G401.6 (cell line): Measurements from ENCODE around the gene SIL1.
"Not testable (repeated sequence)": the region's sequence is repeated elsewhere in the genome, so short reads cannot be mapped to it uniquely, and the experiment has no call there.

Experiments used
- FAIRE-seq: peaks from 2 replicates; lab custom pipeline; 2012; peaks lifted over from hg19 to GRCh38; lab: Jason Lieb, UNC

SIL1 gene

GRCh38 chr5:139064613-139065012, 133.6 kb downstream of the SIL1 start:
- FAIRE-seq, result no peak

DNA sequence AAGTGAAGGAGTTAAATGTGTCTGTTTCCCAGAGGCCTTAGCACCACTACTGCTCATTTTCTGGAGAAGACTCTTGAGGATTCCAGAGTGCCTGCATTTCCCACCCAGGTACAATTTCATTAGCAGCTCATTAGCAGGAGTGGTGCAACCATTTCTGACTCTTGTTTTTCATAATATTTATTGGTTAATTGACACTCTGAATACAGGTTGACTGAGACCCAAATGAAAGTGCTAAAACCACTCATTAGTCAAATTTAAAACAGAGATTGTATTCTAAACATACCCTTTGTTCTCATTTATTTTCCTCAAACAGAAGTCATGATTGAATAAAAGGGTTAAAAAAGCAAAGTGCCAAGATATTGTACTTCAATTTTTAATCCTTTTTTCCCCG, 134.5 kb downstream of the SIL1 start:
- FAIRE-seq, result no peak

- no peak for FAIRE-seq
These were observed 135.1 kb downstream of the SIL1 start for GRCh38 chr5:139062910-139063663.

- FAIRE-seq, result no peak
These were observed 136.3 kb downstream of the SIL1 start for GRCh38 chr5:139061856-139062255.

DNA sequence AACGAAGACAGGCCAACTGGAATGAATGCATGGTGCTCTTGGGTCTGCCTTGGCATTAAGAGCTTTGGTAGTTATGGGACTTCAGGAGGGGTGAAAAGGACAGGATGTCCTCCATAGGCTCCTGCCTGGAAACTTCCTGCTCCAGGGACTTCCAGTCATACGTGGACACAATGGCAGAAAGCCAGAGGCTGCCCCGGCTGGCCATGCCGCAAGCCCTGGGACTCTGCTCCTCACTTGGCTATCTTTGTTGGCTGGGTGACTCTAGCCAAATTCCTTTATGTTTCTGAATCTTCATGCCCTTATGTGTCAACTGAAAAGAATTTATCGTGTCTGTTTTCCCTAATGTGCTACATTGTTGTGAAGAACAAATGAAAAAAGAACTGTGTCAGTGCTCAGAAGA, 136.9 kb downstream of the SIL1 start:
- FAIRE-seq, result no peak

GRCh38 chr5:139058121-139058520, 140.0 kb downstream of the SIL1 start:
- no peak for FAIRE-seq

- not testable (repeated sequence) for FAIRE-seq
These were observed 140.9 kb downstream of the SIL1 start for GRCh38 chr5:139057045-139057939.

GRCh38 chr5:139052975-139053374, 145.2 kb downstream of the SIL1 start:
- FAIRE-seq, result no peak

DNA sequence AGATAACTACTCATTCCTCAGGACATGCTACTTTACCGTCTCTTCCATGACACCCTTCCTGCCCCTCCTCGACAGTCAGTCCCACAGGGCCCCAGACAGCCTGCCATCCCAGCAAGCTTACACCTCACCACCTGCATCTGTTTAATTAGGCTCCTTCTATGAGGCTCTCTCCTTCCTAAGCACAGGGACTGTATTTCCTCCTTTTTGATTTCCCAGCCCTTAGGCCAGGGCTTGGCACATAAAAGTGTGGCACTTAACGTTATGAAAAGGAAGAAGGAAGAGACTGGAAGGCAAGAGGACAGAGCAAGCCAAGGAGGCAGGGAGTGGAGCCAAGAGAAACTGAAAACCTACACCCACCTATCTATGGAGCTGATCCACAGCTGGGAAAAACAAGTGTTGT, 146.8 kb downstream of the SIL1 start:
- no peak for FAIRE-seq

DNA sequence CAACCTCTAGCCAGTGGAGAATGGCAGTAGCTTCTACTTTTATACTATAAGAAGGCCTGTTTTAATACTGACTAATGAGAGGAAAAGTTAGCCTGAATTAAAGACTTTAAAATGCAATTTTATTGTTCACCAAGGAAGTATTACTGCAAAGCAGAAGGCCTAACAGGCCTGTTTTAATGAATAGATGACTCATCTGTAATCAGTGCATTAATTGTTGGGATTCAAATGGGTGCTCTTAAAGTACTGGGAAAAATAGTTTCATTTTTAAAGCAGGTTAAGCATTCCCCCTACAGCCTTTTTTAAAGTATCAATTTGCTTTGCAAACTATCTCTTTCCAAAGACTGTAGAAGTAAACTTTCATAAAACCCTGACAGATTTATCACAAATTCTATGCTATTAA, 147.7 kb downstream of the SIL1 start:
- no peak for FAIRE-seq

GRCh38 chr5:139049780-139050179, 148.4 kb downstream of the SIL1 start:
- FAIRE-seq, result no peak

- FAIRE-seq, result no peak
These were observed 151.6 kb downstream of the SIL1 start for GRCh38 chr5:139046551-139046950.

GRCh38 chr5:139043157-139043905, 154.8 kb downstream of the SIL1 start:
- FAIRE-seq, result no peak

DNA sequence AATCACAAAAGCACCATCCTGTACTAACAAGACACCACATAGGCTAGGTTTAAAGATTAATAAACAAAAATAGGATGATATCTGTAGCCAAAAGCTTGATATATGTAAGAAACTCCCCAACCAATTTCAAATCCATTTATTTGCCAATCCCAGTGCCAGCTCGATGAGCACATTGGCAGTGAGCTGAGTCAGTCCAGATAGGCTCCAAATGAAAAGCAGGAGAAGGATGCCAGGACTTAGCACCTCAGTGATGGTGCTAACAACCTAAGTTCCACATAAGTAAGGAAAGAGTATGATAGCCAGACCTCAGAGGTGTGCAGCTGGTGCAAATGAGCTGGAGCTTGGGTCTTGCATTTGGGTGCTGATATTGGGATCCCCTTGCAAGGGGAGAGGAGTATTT, 158.1 kb downstream of the SIL1 start:
- FAIRE-seq, result no peak

GRCh38 chr5:139038613-139039305, 159.4 kb downstream of the SIL1 start:
- no peak for FAIRE-seq

- no peak for FAIRE-seq
These were observed 160.4 kb downstream of the SIL1 start for GRCh38 chr5:139037732-139038131.

- not testable (repeated sequence) for FAIRE-seq
These were observed 161.8 kb downstream of the SIL1 start for GRCh38 chr5:139036332-139036731.

DNA sequence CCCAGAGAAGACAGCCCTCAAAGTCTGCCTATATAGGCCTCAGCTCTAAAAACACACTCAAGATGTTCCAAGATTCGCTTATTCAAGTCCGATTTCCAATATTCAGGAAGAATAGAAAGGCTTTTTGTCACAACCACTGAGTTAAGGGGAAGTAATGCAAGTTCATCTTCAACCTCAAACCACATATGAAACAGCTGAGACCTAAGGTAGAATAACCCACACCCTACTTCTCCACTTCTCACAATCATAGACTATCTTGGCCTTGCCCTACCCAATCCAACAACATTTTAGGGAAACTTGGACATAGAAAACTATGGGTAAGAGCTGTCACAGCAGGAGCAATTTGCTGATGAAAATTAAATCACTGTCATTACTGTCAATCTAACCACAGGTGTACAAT, 171.0 kb downstream of the SIL1 start:
- no peak for FAIRE-seq

DNA sequence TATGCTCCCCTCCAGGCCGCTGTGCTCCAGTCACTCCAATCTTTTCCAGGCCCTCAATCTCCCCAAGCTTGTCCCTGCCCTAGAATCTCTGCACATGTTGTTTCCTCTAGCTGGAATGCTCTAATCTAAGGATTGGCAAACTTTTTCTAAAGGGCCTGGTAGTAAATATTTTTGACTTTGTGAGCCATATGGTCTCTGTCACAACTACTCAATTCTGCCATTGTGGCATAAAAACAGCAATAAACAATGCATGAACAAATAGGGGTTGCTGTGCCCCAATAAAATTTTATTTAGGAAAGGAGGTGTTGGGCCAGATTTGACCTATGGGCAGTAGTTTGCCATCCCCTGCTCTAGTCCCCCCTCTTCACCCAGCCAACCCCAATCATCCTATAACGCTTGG, 172.5 kb downstream of the SIL1 start:
- FAIRE-seq, result no peak

DNA sequence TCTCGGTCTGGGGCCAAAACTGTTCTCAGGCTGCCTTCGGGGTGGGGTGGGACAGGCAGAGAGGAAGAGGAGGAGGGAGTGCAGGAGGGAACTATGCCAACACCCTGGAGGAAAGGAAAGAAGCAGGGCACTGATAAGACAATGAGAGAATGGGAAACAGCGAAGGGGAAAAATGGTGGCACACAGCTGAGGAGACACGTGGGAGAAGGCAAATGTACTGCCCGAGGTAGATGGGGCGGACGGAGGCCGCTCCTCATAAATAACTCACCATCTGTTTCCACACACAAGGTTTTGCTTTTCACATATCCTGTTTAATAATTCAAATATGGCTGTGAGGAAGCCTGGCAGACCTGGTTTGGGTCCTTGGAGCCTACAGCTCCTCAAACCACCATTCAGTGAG, 174.9 kb downstream of the SIL1 start:
- FAIRE-seq, result no peak

DNA sequence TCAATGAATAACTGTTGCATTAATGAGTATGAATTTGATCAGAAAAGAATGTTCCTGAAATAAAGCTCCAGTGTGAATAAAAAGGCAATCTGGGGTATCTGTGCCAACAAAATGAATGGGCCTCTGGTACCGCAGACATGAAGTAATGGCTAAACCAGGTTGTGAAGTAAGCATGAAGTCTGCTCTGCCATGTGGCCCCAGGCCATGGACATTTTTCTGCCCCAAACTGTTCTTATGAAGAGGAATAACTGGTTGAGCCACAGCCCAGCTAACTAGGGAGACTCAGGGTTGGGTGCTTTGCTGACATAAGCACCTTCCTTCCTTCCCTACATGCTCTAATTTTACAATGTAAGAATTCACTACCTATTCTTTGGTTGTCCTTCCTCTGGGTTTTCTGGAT, 175.6 kb downstream of the SIL1 start:
- FAIRE-seq, result no peak

- FAIRE-seq, result no peak
These were observed 176.8 kb downstream of the SIL1 start for GRCh38 chr5:139021346-139021745.
